Embryonic facial prominence (tissue), 1 donor: ENCODE measurements around the gene PNPO.

Experiments
- DNase-seq: peaks from one replicate; pipeline ENCODE4 v3.0.0-alpha.2; 2016; ENCODE audit errors: extremely low spot score

PNPO gene

GRCh38 chr17:47949946-47950345, 8.6 kb downstream of the PNPO start:
- no peak for DNase-seq

DNA sequence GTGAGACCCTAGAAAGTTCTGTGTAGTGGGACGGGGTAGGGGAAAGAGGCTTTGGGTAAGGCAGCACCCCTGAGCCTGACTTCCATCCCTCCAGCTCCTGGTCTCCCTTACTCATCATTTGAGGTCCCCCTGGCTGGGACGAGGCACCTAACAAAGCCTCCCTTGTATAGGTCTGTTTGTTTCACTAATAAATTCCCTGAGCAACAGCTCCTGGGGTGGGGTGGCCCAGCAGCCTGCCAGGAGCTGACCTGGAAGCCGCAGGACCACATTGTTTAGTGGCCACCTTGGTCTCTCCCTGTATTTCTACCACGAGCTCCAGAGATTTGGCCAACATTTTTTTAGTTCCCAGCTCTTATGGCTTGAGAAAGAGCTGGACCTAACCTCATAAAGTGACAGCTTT, 9.1 kb downstream of the PNPO start:
- no peak for DNase-seq

- DNase-seq: no peak
Observed at GRCh38 chr17:47952171-47953021, 11.0 kb downstream of the PNPO start.

- DNase-seq: no peak
Observed at GRCh38 chr17:47953909-47954308, 12.5 kb downstream of the PNPO start.

GRCh38 chr17:47955497-47956461, 14.4 kb downstream of the PNPO start:
- no peak for DNase-seq

DNA sequence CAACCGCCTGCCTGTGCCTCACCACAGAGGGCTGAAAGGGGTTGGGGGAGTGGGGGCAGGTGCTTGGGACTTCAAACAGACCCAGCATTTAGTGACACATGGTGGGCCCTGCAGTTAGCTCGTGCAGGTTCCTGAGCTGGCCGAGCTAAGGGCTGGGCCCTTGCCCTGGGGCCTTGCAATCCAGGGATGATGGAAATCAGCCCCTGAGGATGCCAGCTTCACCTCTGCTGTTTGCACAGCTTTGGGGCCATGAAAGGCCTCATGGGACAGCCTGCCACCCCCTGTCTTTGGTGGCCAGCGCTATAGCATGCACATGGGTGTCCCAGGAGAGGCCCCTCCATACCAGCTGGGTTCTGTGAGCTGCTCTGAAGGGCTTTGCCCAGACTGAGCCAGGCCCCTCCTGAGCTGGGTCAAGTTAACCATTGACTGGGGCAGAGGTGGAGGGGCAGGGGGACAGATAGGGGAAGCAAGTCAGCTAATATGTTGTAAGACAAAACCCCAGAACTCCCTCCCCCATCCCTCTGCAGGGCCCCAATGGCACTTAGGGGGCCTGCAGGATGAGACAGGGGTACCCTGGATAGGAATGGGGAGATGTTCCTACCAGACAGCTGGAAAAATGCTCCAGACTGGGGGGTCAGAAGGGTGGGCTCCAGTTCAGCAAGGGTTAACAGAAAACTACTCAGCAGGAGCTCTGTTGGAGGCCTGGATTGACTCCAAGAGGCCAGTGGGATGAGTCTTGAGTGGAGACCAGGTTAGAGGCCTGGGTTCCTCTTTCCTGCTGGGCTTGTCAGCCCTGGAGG, 15.6 kb downstream of the PNPO start:
- DNase-seq: no peak

GRCh38 chr17:47957591-47958490, 16.5 kb downstream of the PNPO start, which contains the start of gene PRR15L:
Gene PRR15L (minus strand): TSS chr17:47957883. CDS start chr17:47953234, 4,649 bp downstream.
- no peak for DNase-seq

- no peak for DNase-seq
Observed at GRCh38 chr17:47959825-47960655, 18.7 kb downstream of the PNPO start.

DNA sequence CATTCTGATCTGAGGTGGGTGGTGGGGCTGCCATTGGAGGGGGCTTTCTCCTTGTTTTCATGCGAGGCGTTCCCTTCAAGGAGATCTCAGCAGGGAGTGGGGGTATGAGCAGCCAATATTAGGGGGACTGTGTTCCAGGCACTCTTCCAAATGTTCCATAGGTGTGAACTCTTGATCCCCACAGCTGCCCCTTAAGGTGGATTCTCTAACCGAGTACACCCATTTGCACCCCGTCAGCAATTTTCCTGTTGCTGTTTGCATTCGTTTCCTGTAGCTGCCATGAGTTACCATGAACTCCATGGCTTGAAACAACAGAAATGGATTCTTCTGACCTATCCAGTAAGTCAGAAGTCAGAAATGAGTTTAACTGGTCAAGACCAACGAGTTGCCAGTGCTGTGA, 20.0 kb downstream of the PNPO start:
- DNase-seq: no peak

GRCh38 chr17:47962901-47963300, 21.5 kb downstream of the PNPO start:
- no peak for DNase-seq

- no peak for DNase-seq
Observed at GRCh38 chr17:47964856-47965255, 23.5 kb downstream of the PNPO start.

GRCh38 chr17:47966079-47966519, 24.7 kb downstream of the PNPO start:
- DNase-seq: no peak

GRCh38 chr17:47967607-47968252, 26.4 kb downstream of the PNPO start:
- no peak for DNase-seq

GRCh38 chr17:47968836-47969235, 27.5 kb downstream of the PNPO start:
- DNase-seq: no peak

- DNase-seq: no peak
Observed at GRCh38 chr17:47969930-47970724, 28.8 kb downstream of the PNPO start.

DNA sequence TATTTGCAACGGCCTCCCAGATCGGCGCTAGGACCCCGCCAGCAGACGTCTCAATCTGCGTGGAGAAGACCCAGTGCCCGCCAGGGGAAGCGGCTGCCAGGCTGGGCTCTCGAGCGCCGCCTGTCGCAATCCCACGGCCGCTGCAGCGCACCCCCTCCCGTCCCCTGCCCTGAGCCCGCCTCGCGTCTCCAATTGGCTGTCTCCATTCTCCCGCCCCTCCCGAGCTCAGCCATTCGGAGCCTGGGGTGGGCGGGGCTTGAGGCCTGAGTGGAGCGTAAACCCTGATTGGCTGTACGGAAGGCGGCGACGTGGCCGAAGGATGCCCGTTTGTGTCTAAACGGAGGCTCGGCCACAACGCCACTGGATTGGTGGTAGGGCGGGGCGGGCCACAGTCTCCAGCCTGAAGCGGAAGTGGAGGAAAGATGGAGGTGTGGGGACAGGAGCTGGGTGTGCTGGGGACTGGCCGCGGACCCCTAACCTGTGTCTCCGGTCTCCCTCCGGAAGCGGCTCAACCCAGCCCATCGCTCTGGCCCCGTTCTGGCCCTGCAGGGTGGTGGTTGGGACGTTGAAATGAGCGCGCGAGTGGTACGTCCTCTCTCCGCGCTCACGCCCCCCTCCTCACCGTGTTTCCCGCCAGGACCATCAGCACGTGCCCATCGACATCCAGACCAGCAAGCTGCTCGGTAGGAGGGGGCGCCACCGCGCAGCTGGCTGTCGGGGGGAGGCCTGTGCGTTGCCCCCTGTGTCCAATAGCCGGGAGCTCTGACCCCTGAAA, 29.5 kb downstream of the PNPO start, which contains the start of gene CDK5RAP3:
TSS of gene CDK5RAP3 (plus strand) at position 389 of the 775 bp plus-strand sequence. CDS start at position 423, 34 bp downstream.
- DNase-seq: peak; percentile 96

DNA sequence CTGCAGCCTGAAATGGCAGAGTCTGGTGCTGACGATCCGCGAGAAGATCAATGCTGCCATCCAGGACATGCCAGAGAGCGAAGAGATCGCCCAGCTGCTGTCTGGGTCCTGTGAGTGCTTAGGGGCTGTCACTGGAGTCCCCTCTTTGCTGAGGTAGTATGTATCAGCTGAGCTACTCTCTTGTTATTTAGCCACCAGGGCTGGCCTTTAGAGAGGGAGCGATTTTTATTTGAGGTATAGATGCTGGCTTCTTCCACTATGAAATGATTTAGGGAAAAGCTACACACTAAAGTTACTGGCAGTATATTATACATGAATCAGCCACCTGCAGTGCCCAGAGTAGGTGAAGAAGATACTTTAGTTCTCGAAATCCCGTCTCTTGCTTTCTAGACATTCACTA, 32.2 kb downstream of the PNPO start:
- DNase-seq: peak; percentile 95
